Endodermal cell (in vitro differentiated cells): ENCODE data around the gene RHOB. TPM values are rescaled to one million over a fixed set of nuclear protein-coding genes. Genes with fewer than 3 reads are reported as not detected.
A peak's percentile ranks its signal among the peaks of the same experiment; 100 is the strongest.

Source experiments
- DNase-seq: peaks from one replicate; pipeline ENCODE4 v3.0.0-alpha.2; 2017
- H3K27ac ChIP-seq: 2 replicates; pipeline ENCODE4 v1.5.1; 2013; ENCODE audit warnings: mild to moderate bottlenecking, low read depth, low read length, moderate library complexity
- H3K27me3 ChIP-seq: 2 replicates; pipeline ENCODE4 v1.6.1; 2013; ENCODE audit warnings: mild to moderate bottlenecking, low read length, moderate library complexity; ENCODE audit not compliant: insufficient read depth, control insufficient read depth, poor library complexity, severe bottlenecking
- H3K36me3 ChIP-seq: 2 replicates; pipeline ENCODE4 v1.7.0; 2013; ENCODE audit warnings: mild to moderate bottlenecking, low read length, moderate library complexity; ENCODE audit not compliant: control insufficient read depth, insufficient read depth
- H3K4me1 ChIP-seq: one replicate; pipeline ENCODE4 v1.7.0; 2013; ENCODE audit warnings: low read length; ENCODE audit not compliant: control insufficient read depth, insufficient read depth
- H3K4me3 ChIP-seq: 2 replicates; pipeline ENCODE4 v1.5.1; 2013; ENCODE audit warnings: mild to moderate bottlenecking, low read length, moderate library complexity
- H3K9ac ChIP-seq: 2 replicates; pipeline ENCODE4 v1.6.1; 2013; ENCODE audit warnings: mild to moderate bottlenecking, low read length, moderate library complexity; ENCODE audit not compliant: poor library complexity, severe bottlenecking; ENCODE audit errors: extremely low read depth
- H3K9me3 ChIP-seq: 2 replicates; pipeline ENCODE4 v1.6.1; 2013; ENCODE audit warnings: mild to moderate bottlenecking, low read length, moderate library complexity; ENCODE audit not compliant: control insufficient read depth
- H3K27ac Mint-ChIP-seq: 2 replicates; pipeline ENCODE4 v1.8.0; 2020; ENCODE audit warnings: mixed read lengths
- H3K27me3 Mint-ChIP-seq: 2 replicates; pipeline ENCODE4 v1.8.0; 2021; ENCODE audit warnings: mild to moderate bottlenecking, mixed read lengths; ENCODE audit not compliant: insufficient read depth
- H3K36me3 Mint-ChIP-seq: 2 replicates; pipeline ENCODE4 v1.8.0; 2020; ENCODE audit warnings: low read depth, mixed read lengths
- H3K4me1 Mint-ChIP-seq: 2 replicates; pipeline ENCODE4 v1.8.0; 2020; ENCODE audit warnings: mixed read lengths
- H3K4me3 Mint-ChIP-seq: 2 replicates; pipeline ENCODE4 v1.8.0; 2020; ENCODE audit warnings: mild to moderate bottlenecking, moderate library complexity, mixed read lengths
- H3K9me3 Mint-ChIP-seq: 2 replicates; pipeline ENCODE4 v1.8.0; 2020; ENCODE audit warnings: mild to moderate bottlenecking, mixed read lengths
- CTCF ChIP-seq: fragments of 200-600 bp; sonication (generic); conservative IDR thresholded peaks from 2 replicates; pipeline ENCODE4 v1.5.0; 2021; ENCODE audit warnings: antibody characterized with exemption, mild to moderate bottlenecking
- WGBS, 2 experiments: methylation state at CpG; one replicate each; pipeline versions ENCODE4 v1.1.5 to v1.1.7; 2013; ENCODE audit warnings: missing lambda C conversion rate in 2 of 2, mixed read lengths in 1 of 2; ENCODE audit not compliant: insufficient coverage in 1 of 2, insufficient read length in 1 of 2; 5-methylcytosine and 5-hydroxymethylcytosine counted together
- total RNA-seq, 2 donors: library from RNA; stranded (reverse); fragmentation: NEBNext Ultra II Directional in 1 of 2; extraction: Animal tissue kit (Norgen Biotek cat#: 25700) in 1 of 2; gene quantifications; 2 replicates in 1 of 2; 3 replicates in 1 of 2; pipeline ENCODE4 v1.2.1, GENCODE V29; 2021

The RHOB gene
- total RNA-seq, 2 donors from 2014 or later: 25.6 to 47.0 TPM

GRCh38 chr2:20439503-20439902 lies 7.4 kb upstream of the RHOB start:
- H3K36me3 Mint-ChIP-seq: no peaks in the 10 kb centered on the region
- no peak overlapping the region for H3K27ac Mint-ChIP-seq
- H3K27me3 Mint-ChIP-seq: peaks cover 13% of the 10 kb centered on the region
- Histone ChIP-seq H3K36me3 (no peaks in the 10 kb centered on the region), H3K9ac (no peak overlapping the region), H3K9me3 (no peaks in the 10 kb centered on the region), H3K27me3 (peaks cover 7% of the 10 kb centered on the region), H3K4me1 (peaks cover under 1% of the 10 kb centered on the region), H3K4me3 (no peak overlapping the region), H3K27ac (no peak overlapping the region)
- 86 to 94% methylated on average over 5 of the region's 5 CpGs for WGBS, 2 experiments
- no peaks in the 10 kb centered on the region for H3K9me3 Mint-ChIP-seq
- no peak overlapping the region for H3K4me3 Mint-ChIP-seq
- no peak for TF ChIP-seq CTCF
- DNase-seq: peak; percentile 26
- peaks cover 17% of the 10 kb centered on the region for H3K4me1 Mint-ChIP-seq

- WGBS, 2 experiments: 89 to 90% methylated on average over 4 to 6 of the region's 6 CpGs
- TF ChIP-seq CTCF: no peak
- H3K4me3 Mint-ChIP-seq: no peak overlapping the region
These were observed 6.8 kb upstream of the RHOB start for GRCh38 chr2:20440001-20440560.

GRCh38 chr2:20443276-20443920 lies 3.5 kb upstream of the RHOB start:
- Histone ChIP-seq H3K4me3 (no peak overlapping the region), H3K27ac (no peak overlapping the region), H3K9me3 (no peaks in the 10 kb centered on the region), H3K9ac (no peak overlapping the region), H3K36me3 (no peaks in the 10 kb centered on the region), H3K27me3 (peaks cover 3% of the 10 kb centered on the region), H3K4me1 (peaks cover 6% of the 10 kb centered on the region)
- Mint-ChIP-seq H3K9me3 (no peaks in the 10 kb centered on the region), H3K27ac (peak overlapping the region; percentile 74), H3K36me3 (no peaks in the 10 kb centered on the region), H3K4me1 (peaks cover 24% of the 10 kb centered on the region), H3K27me3 (peaks cover 7% of the 10 kb centered on the region), H3K4me3 (no peak overlapping the region)
- WGBS, 2 experiments: 76 to 93% methylated on average over 4 to 6 of the region's 6 CpGs
- peak; percentile 74 for DNase-seq
- TF ChIP-seq CTCF: peak; percentile 85

More at GRCh38 chr2:20440001-20440560, 6.8 kb upstream of the RHOB start:
- H3K4me1 Mint-ChIP-seq: peaks cover 18% of the 10 kb centered on the region
- H3K9ac ChIP-seq: no peak overlapping the region
- H3K27ac ChIP-seq: no peak overlapping the region
- no peak overlapping the region for H3K27ac Mint-ChIP-seq
- peaks cover 4% of the 10 kb centered on the region for H3K4me1 ChIP-seq
- H3K36me3 Mint-ChIP-seq: no peaks in the 10 kb centered on the region
- peaks cover 13% of the 10 kb centered on the region for H3K27me3 Mint-ChIP-seq
- no peaks in the 10 kb centered on the region for H3K9me3 Mint-ChIP-seq
- H3K27me3 ChIP-seq: peaks cover 7% of the 10 kb centered on the region
- no peak overlapping the region for H3K4me3 ChIP-seq
- peak; percentile 7 for DNase-seq
- no peaks in the 10 kb centered on the region for H3K9me3 ChIP-seq
- H3K36me3 ChIP-seq: no peaks in the 10 kb centered on the region
